Karpas-422 (cell line): ENCODE results near the gene TOP1. TPM values are rescaled to one million over a fixed set of nuclear protein-coding genes. Genes with fewer than 3 reads are reported as not detected.

Source experiments
- DNase-seq: peaks from one replicate; pipeline ENCODE4 v3.0.0-alpha.2; 2015
- H2AFZ ChIP-seq: fragments of 200-600 bp; sonication (generic); 2 replicates; pipeline ENCODE4 v1.6.1; 2014; ENCODE audit warnings: antibody characterized with exemption, low read length, mixed read lengths
- H3K27ac ChIP-seq: fragments of 200-600 bp; sonication (generic); 2 replicates; pipeline ENCODE4 v1.5.1; 2014; ENCODE audit warnings: mild to moderate bottlenecking, low read length, moderate library complexity
- H3K27me3 ChIP-seq: fragments of 200-600 bp; sonication (generic); 2 replicates; pipeline ENCODE4 v1.6.1; 2014; ENCODE audit warnings: low read length, mixed read lengths
- H3K36me3 ChIP-seq: fragments of 200-600 bp; sonication (generic); 2 replicates; pipeline ENCODE4 v1.6.1; 2014; ENCODE audit warnings: low read length, mixed read lengths; ENCODE audit not compliant: insufficient read depth
- H3K4me1 ChIP-seq: fragments of 200-600 bp; sonication (generic); 2 replicates; pipeline ENCODE4 v1.6.1; 2014; ENCODE audit warnings: mild to moderate bottlenecking, low read length, mixed read lengths
- H3K4me2 ChIP-seq: fragments of 200-600 bp; sonication (generic); 2 replicates; pipeline ENCODE4 v1.6.1; 2014; ENCODE audit warnings: low read length, low read depth, mild to moderate bottlenecking; ENCODE audit not compliant: poor library complexity, severe bottlenecking
- H3K4me3 ChIP-seq: fragments of 200-600 bp; sonication (generic); 2 replicates; pipeline ENCODE4 v1.5.1; 2014; ENCODE audit warnings: mild to moderate bottlenecking, antibody characterized with exemption, low read length, mixed read lengths
- H3K79me2 ChIP-seq: fragments of 200-600 bp; sonication (generic); 2 replicates; pipeline ENCODE4 v1.6.1; 2014; ENCODE audit warnings: mild to moderate bottlenecking, low read length, mixed read lengths
- H3K9ac ChIP-seq: fragments of 200-600 bp; sonication (generic); 2 replicates; pipeline ENCODE4 v1.6.0; 2014; ENCODE audit warnings: low read length
- H3K9me2 ChIP-seq: fragments of 200-600 bp; sonication (generic), shearing (Covaris generic); replicated peaks from 2 replicates; pipeline ENCODE4 v1.6.0; 2014; ENCODE audit warnings: mild to moderate bottlenecking, low read length, moderate library complexity; ENCODE audit not compliant: insufficient read depth
- H3K9me3 ChIP-seq: fragments of 300-700, 200-600 bp; sonication (generic); 2 replicates; pipeline ENCODE4 v1.6.1; 2014; ENCODE audit warnings: low read length, mixed read lengths
- H4K20me1 ChIP-seq: fragments of 200-600 bp; sonication (generic); 2 replicates; pipeline ENCODE4 v1.6.1; 2014; ENCODE audit warnings: mild to moderate bottlenecking, antibody characterized with exemption, low read length, low read depth; ENCODE audit not compliant: insufficient read depth
- total RNA-seq: library from RNA; depleted of rRNA; stranded (reverse); fragments of >200 nt; shearing (Covaris generic); gene quantifications from 2 replicates; pipeline ENCODE4 v1.2.3, GENCODE V29; 2014; ENCODE audit warnings: low replicate concordance

Gene TOP1
- total RNA-seq, 1 experiment from 2014 or later = 101 TPM

- Histone ChIP-seq H3K4me1 (peaks cover 89% of the 10 kb centered on the region), H3K4me2 (peak overlapping the region; percentile 52), H3K9me2 (no peaks in the 10 kb centered on the region), H3K79me2 (no peaks in the 10 kb centered on the region), H2AFZ (no peak overlapping the region), H3K27me3 (no peaks in the 10 kb centered on the region), H3K27ac (peak overlapping the region; percentile 96), H3K4me3 (peak overlapping the region; percentile 57), H3K9me3 (no peaks in the 10 kb centered on the region), H3K36me3 (no peaks in the 10 kb centered on the region), H4K20me1 (no peaks in the 10 kb centered on the region), H3K9ac (peak overlapping the region; percentile 71)
- DNase-seq = peak; percentile 64
Measured at GRCh38 chr20:41006126-41006935, 22.3 kb upstream of the TOP1 start.

DNA sequence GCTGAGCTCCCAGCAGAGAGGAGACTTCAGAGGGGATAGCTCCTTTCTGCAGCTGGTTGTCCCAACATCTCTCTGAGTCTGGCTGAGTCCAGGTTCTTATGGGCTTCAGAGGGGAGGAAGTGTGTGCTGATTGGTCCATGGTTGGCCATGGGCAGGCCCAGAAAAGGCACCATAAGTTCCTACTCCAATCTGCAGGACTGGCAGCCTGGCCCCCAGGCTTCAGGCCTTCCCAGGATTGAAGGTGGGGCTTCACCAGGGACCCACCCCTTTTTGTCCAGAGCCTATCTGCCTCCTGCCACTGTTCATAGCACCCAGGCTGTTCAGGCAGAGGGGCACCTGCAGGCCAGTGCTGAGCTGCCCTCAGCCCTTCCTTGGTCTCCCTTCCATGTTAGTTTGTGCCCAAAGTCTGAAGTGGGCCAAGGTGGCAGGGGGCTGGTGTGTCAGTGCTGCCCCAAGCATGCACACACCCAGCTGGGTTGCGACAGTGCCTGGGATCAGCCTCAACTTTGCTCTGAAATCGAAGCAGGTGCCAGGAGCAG lies 21.6 kb upstream of the TOP1 start:
- H3K27me3 ChIP-seq = no peaks in the 10 kb centered on the region
- peak overlapping the region; percentile 57 for H3K4me3 ChIP-seq
- H2AFZ ChIP-seq = no peak overlapping the region
- peak overlapping the region; percentile 96 for H3K27ac ChIP-seq
- no peaks in the 10 kb centered on the region for H3K79me2 ChIP-seq
- H3K9me2 ChIP-seq = no peaks in the 10 kb centered on the region
- peaks cover 92% of the 10 kb centered on the region for H3K4me1 ChIP-seq
- H3K36me3 ChIP-seq = no peaks in the 10 kb centered on the region
- no peaks in the 10 kb centered on the region for H3K9me3 ChIP-seq
- H3K4me2 ChIP-seq = peak overlapping the region; percentile 52
- H4K20me1 ChIP-seq = no peaks in the 10 kb centered on the region
- peak overlapping the region; percentile 71 for H3K9ac ChIP-seq
- DNase-seq = peak; percentile 84

DNA sequence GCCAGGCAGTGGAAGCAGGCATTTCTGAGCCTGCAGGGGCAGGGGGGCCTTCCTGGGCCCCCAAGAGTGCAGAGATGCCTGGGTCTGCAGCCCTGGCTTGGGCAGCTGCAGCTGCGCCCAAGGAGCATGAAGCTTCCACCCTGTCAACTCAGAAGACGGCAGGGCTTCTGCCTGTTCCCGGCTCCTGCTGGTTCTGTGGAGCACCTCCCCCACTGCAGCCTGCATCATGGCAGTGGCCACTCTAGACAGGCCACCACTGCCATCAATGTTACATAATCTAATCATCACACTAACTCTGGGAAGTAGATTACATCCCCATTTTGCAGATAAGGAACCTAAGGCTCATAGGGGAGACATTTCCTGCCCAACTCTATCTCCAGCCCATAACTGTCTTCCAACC lies 21.1 kb upstream of the TOP1 start:
- no peaks in the 10 kb centered on the region for H3K9me3 ChIP-seq
- peaks cover 96% of the 10 kb centered on the region for H3K4me1 ChIP-seq
- peak overlapping the region; percentile 6; the same call in 1 of the 2 replicates for H3K4me3 ChIP-seq
- H3K9ac ChIP-seq = peak overlapping the region; percentile 71
- H3K27ac ChIP-seq = peak overlapping the region; percentile 96
- no peak overlapping the region for H2AFZ ChIP-seq
- DNase-seq = no peak
- peak overlapping the region; percentile 44 for H3K4me2 ChIP-seq
- no peaks in the 10 kb centered on the region for H4K20me1 ChIP-seq
- H3K36me3 ChIP-seq = no peaks in the 10 kb centered on the region
- H3K9me2 ChIP-seq = no peaks in the 10 kb centered on the region
- no peaks in the 10 kb centered on the region for H3K27me3 ChIP-seq
- H3K79me2 ChIP-seq = no peaks in the 10 kb centered on the region

- Histone ChIP-seq H3K4me1 (peaks cover 83% of the 10 kb centered on the region), H3K4me3 (peak overlapping the region; percentile 46; the same call in 1 of the 2 replicates), H3K79me2 (no peaks in the 10 kb centered on the region), H3K36me3 (no peaks in the 10 kb centered on the region), H3K9me2 (no peaks in the 10 kb centered on the region), H3K27ac (peak overlapping the region; percentile 98), H3K9me3 (no peaks in the 10 kb centered on the region), H3K27me3 (no peaks in the 10 kb centered on the region), H2AFZ (no peak overlapping the region), H3K9ac (peak overlapping the region; percentile 80), H4K20me1 (no peaks in the 10 kb centered on the region), H3K4me2 (peak overlapping the region; percentile 73)
- DNase-seq = no peak
Measured at GRCh38 chr20:41009946-41010345, 18.7 kb upstream of the TOP1 start.

GRCh38 chr20:41011551-41012067 lies 17.0 kb upstream of the TOP1 start:
- Histone ChIP-seq H4K20me1 (no peaks in the 10 kb centered on the region), H3K79me2 (no peaks in the 10 kb centered on the region), H3K4me1 (peaks cover 66% of the 10 kb centered on the region), H3K36me3 (no peaks in the 10 kb centered on the region), H2AFZ (no peak overlapping the region), H3K4me2 (peak overlapping the region; percentile 73), H3K4me3 (peak overlapping the region; percentile 56), H3K27me3 (no peaks in the 10 kb centered on the region), H3K9me3 (no peaks in the 10 kb centered on the region), H3K9ac (peak overlapping the region; percentile 80), H3K27ac (peak overlapping the region; percentile 98), H3K9me2 (no peaks in the 10 kb centered on the region)
- peak; percentile 97 for DNase-seq

GRCh38 chr20:41014561-41015088 lies 14.0 kb upstream of the TOP1 start:
- Histone ChIP-seq H3K27me3 (no peaks in the 10 kb centered on the region), H3K27ac (no peak overlapping the region; the same call in 1 of the 2 replicates), H3K9me2 (no peaks in the 10 kb centered on the region), H3K4me3 (no peak overlapping the region), H3K4me2 (no peak overlapping the region), H3K36me3 (no peaks in the 10 kb centered on the region), H4K20me1 (no peaks in the 10 kb centered on the region), H3K9ac (no peak overlapping the region), H3K4me1 (peaks cover 38% of the 10 kb centered on the region), H3K79me2 (no peaks in the 10 kb centered on the region), H3K9me3 (no peaks in the 10 kb centered on the region), H2AFZ (no peak overlapping the region)
- no peak for DNase-seq

GRCh38 chr20:41017448-41018042 lies 11.1 kb upstream of the TOP1 start:
- H3K79me2 ChIP-seq = no peaks in the 10 kb centered on the region
- no peak overlapping the region for H3K4me2 ChIP-seq
- H2AFZ ChIP-seq = no peak overlapping the region
- no peak for DNase-seq
- H4K20me1 ChIP-seq = no peaks in the 10 kb centered on the region
- no peaks in the 10 kb centered on the region for H3K36me3 ChIP-seq
- H3K27me3 ChIP-seq = no peaks in the 10 kb centered on the region
- no peak overlapping the region for H3K9ac ChIP-seq
- no peak overlapping the region for H3K27ac ChIP-seq
- H3K9me2 ChIP-seq = no peaks in the 10 kb centered on the region
- no peak overlapping the region for H3K4me3 ChIP-seq
- H3K9me3 ChIP-seq = no peaks in the 10 kb centered on the region
- H3K4me1 ChIP-seq = peaks cover 21% of the 10 kb centered on the region

DNA sequence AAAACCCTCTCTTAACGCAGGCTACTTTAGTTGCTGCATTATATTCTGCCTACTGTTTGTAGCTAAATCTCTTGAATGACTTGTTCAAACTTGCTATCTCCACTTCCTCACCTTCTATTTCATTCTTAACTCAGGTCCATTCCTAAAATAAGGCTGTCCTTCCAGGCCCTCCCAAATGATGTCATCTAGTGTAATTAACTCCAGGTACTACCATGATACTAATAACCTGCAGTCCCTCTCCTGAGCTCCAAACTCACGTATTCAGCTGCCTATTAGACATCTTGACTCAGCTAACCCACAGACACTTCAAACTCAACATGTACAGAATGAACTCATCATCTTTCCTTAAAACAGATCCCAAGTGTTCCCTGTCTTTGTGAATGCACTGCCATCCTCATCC lies 10.5 kb upstream of the TOP1 start:
- no peak overlapping the region for H3K4me2 ChIP-seq
- no peak for DNase-seq
- no peaks in the 10 kb centered on the region for H3K27me3 ChIP-seq

More for the DNA sequence above, 10.5 kb upstream of the TOP1 start:
- no peak overlapping the region for H3K27ac ChIP-seq
- H3K9me2 ChIP-seq = no peaks in the 10 kb centered on the region
- peaks cover 21% of the 10 kb centered on the region for H3K4me1 ChIP-seq
- no peaks in the 10 kb centered on the region for H4K20me1 ChIP-seq
- H3K36me3 ChIP-seq = no peaks in the 10 kb centered on the region
- no peaks in the 10 kb centered on the region for H3K9me3 ChIP-seq
- no peaks in the 10 kb centered on the region for H3K79me2 ChIP-seq
- H3K4me3 ChIP-seq = no peak overlapping the region
- no peak overlapping the region for H3K9ac ChIP-seq
- H2AFZ ChIP-seq = no peak overlapping the region
